Kidney epithelial cell (primary cell): ENCODE measurements around the gene CAPZA1. TPM values are rescaled to one million over a fixed set of nuclear protein-coding genes. Genes with fewer than 3 reads are reported as not detected.

Experiments
- DNase-seq: peaks from one replicate; pipeline ENCODE4 v3.0.0-alpha.2; 2010; ENCODE audit warnings: low read depth
- H3K27me3 ChIP-seq: 2 replicates; pipeline ENCODE4 v1.6.0; 2011; ENCODE audit warnings: low read length; ENCODE audit not compliant: control insufficient read depth, insufficient read depth
- H3K36me3 ChIP-seq: 2 replicates; pipeline ENCODE4 v1.5.1; 2011; ENCODE audit warnings: low read length; ENCODE audit not compliant: control insufficient read depth, insufficient read depth
- H3K4me3 ChIP-seq: 2 replicates; pipeline ENCODE4 v1.5.1; 2011; ENCODE audit warnings: low read depth, mild to moderate bottlenecking, control low read depth, low read length
- CTCF ChIP-seq: IDR thresholded peaks from 2 replicates; pipeline ENCODE4 v1.5.1; 2011; ENCODE audit warnings: mild to moderate bottlenecking, moderate library complexity, low read length, control low read depth, inconsistent platforms; ENCODE audit not compliant: insufficient read depth, poor library complexity, severe bottlenecking
- total RNA-seq: library from RNA; depleted of rRNA; stranded (reverse); fragments of >200 nt; gene quantifications from 2 replicates; pipeline ENCODE4 v1.2.3, GENCODE V29; 2015

Gene CAPZA1
- total RNA-seq, 1 donor from 2014 or later: 193 TPM

GRCh38 chr1:112697781-112698201, 78.2 kb downstream of the CAPZA1 start:
- no peak overlapping the region for H3K4me3 ChIP-seq
- H3K36me3 ChIP-seq: peaks cover 6% of the 10 kb centered on the region
- DNase-seq: no peak
- TF ChIP-seq CTCF: no peak
- H3K27me3 ChIP-seq: no peaks in the 10 kb centered on the region

- Histone ChIP-seq H3K36me3 (peaks cover 5% of the 10 kb centered on the region), H3K4me3 (no peak overlapping the region), H3K27me3 (no peaks in the 10 kb centered on the region)
- TF ChIP-seq CTCF: no peak
- no peak for DNase-seq
Measured at GRCh38 chr1:112698366-112699310, 79.0 kb downstream of the CAPZA1 start.

GRCh38 chr1:112699425-112700144, 80.0 kb downstream of the CAPZA1 start:
- DNase-seq: no peak
- no peaks in the 10 kb centered on the region for H3K27me3 ChIP-seq
- no peak overlapping the region for H3K4me3 ChIP-seq
- no peak for TF ChIP-seq CTCF
- H3K36me3 ChIP-seq: peaks cover 5% of the 10 kb centered on the region

GRCh38 chr1:112700290-112701226, 80.9 kb downstream of the CAPZA1 start:
- DNase-seq: peak; percentile 84
- peak; percentile 10 for TF ChIP-seq CTCF
- no peaks in the 10 kb centered on the region for H3K27me3 ChIP-seq
- peaks cover 4% of the 10 kb centered on the region for H3K36me3 ChIP-seq
- no peak overlapping the region for H3K4me3 ChIP-seq

GRCh38 chr1:112701227-112702066, 81.8 kb downstream of the CAPZA1 start:
- no peak overlapping the region for H3K4me3 ChIP-seq
- no peak for TF ChIP-seq CTCF
- no peaks in the 10 kb centered on the region for H3K27me3 ChIP-seq
- no peak for DNase-seq
- H3K36me3 ChIP-seq: peaks cover 6% of the 10 kb centered on the region
